Measurements from ENCODE around the gene UBASH3A.

UBASH3A gene

GRCh38 chr21:42432695-42433094 is 29.0 kb downstream of the UBASH3A start:
- no peak for DNase-seq

GRCh38 chr21:42433946-42434551 is 30.3 kb downstream of the UBASH3A start:
- DNase-seq: no peak

GRCh38 chr21:42434884-42435283 is 31.2 kb downstream of the UBASH3A start:
- no peak for DNase-seq

DNA sequence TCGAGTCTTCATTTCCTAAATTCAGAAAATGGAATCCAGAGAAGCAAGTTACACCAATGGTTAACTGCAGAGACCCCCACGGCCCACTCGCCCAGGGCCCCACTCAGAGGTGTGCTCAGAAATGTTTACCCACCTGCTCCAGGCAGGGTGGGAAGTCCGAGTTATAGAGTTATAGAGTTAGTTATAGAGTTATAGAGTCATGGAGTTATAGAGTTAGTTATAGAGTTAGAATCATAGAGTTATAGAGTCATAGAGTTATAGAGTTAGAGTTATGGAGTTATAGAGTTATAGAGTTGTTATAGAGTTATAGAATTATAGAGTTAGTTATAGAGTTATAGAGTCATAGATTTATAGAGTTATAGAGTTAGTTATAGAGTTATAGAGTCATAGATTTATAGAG is 31.7 kb downstream of the UBASH3A start:
- DNase-seq: no peak

DNA sequence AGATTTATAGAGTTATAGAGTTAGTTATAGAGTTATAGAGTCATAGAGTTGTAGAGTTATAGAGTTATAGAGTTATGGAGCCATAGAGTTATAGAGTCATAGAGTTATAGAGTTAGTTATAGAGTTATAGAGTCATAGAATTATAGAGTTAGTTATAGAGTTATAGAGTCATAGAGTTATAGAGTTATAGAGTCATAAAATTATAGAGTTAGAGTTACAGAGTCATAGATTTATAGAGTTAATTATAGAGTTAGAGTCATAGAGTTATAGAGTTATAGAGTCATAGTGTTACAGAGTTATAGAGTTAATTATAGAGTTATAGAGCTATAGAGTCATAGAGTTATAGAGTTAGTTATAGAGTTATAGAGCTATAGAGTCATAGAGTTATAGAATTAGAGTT is 32.1 kb downstream of the UBASH3A start:
- DNase-seq: no peak

GRCh38 chr21:42436914-42437313 is 33.2 kb downstream of the UBASH3A start:
- no peak for DNase-seq

DNA sequence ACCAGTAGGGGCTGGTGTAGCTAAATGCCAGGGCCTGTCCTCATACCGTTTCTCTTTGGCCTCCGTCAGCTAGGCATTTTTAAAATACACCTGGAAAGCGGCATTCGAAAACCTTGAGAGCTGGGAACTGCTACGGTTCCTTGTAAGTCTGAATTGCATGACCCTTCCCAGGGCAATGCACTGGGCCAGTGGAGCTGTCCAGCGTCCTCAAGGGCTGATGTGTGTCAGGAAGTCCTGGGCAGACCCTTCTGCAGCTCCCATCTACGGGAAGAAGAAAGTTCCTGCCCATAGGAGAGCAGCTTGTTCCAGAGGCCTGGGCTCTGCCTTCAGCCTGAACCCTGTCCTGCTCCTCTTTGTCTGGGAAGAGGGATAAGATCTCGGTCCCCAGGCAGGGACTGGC is 34.1 kb downstream of the UBASH3A start:
- no peak for DNase-seq

DNA sequence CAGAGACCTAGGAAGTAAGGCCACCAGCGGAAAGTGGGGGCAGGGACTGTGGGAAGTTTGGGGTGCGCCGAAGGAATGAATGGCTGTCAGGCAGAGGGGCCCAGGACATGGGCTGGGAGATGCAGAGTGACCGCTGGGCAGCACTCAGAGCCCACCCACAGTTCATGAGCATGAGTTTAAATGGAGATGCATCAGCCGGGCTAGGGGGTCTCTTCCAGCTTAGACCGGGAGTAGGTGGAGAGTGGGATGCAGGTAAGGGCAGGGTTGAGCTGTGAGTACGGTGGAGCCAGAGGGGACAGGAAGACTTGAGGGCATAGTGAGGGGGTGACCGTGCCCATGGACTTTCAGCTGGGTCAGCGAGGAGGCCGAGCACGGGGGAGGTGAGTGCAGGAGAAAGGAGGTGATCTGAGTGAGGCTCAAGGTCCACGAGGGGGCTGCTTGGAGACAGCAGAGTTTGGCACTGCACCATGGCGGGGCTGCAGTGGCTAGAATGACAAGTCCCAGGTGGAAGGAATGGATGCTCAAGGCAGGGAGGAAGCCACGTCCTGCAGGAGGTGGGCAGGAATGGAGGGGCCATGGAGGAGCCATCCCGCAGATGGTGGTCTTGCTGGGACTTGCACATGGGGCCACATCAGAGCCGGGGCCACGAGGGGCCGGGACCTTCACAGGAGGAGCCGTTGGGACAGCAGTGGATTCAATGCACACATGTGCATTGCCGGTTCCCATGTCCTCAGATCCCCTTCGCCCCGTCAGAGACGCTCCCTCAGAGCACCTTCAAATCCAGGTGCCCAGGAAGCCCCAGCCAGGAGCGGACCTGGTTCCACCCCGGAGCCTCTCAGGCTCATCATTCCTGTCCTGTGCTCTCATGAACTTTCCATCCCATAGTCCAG is 34.9 kb downstream of the UBASH3A start:
- no peak for DNase-seq

DNA sequence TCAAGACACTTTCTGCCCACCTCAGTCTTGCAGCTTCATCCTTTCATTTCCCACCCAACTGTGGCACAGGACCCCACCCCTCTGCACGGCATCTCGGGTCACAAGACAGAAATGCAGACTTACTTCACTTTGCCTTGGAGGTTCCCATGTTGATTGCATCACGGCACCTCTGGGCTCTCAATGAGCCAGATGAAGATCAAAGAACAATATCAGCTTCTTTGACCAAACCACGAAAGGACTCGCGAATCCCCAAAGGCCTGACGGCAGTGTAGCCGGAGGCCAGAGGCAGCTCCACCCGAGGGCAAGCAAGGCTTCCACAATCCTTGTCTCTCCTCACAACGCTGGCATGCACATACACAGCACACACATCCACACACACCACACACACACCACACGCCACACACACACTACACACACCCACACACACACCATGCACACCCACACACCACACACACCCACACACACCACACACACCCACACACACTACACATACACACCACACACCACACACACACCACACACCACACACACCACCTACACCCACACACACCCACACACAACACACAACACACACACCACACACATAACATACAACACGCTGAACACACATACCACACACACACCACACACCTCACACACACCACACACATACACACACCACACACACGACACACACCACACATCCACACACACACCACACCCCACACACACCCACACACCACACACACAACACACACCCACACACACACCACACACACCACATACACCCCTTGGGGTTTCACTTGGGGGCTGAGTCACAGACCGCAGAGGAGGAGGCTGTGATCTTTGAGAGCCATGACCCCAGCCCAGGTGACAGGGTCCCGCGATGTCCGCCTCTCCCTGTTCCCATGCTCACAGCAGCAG is 35.8 kb downstream of the UBASH3A start:
- DNase-seq: no peak

GRCh38 chr21:42440187-42440792 is 36.6 kb downstream of the UBASH3A start:
- no peak for DNase-seq

- DNase-seq: no peak
Measured at GRCh38 chr21:42441963-42442362, 38.3 kb downstream of the UBASH3A start.

DNA sequence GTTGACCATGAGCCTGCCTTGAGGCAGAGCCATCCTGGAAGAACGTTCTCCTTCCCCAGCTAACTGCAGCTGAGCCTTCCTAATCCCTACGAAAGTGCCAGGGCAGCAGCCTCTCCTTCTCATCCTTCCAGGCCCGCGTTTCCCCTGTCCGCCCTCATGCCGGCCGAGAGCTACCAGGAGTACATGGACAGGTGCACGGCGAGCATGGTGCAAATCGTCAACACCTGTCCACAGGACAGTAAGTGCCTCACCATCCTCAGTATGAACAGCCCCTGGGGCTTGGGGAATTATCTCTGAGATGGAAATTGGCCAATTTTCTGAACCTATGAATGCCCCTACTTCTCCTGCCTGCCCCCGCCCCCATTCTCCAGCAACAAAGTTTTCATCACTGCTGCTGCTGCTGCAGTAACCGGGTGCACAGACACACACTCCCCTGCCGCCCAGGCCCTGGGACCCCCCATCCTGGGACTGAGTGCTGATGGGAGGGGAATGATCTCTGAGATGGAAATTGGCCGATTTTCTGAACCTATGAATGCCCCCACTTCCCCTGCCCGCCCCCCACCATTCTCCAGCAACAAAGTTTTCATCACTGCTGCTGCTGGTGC is 39.6 kb downstream of the UBASH3A start:
- no peak for DNase-seq

DNA sequence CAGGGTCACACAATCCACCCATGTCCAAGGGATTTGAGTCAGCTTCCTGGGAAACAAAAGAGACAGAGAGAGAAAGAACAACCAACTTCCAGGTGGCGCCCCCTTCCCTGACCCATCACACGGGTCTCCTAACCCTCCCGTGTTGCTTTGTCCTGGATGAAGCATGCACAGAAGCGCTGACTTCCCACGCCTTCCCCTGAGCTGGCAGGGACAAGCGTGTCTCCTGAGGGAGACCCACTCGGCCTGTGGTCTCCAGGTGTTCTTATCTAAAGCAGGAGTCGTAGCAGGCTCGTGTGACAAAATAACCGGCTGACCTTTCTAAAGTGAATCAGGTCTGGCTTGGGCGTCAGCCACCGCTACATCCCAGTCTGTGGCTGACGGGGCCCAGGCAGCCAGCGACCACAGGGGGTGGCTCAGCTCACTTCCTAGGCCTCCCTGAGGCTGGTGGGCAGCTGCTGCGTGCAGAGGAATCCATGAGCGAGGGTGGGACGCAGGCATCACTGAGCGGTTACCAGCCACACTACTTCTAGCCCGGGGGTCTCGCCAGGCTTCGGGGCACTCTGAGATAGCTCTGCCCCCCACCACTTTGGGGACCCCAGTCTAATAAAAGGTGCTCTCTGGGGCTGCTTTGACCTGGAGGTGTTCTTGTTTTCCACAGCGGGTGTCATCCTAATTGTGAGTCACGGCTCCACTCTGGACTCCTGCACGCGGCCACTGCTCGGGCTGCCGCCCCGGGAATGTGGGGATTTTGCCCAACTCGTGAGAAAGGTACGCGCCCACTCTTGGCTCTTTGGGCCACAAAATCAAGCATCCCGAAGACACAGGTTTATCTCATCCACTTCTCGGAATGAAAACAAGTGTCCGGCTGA is 40.4 kb downstream of the UBASH3A start:
- no peak for DNase-seq

DNA sequence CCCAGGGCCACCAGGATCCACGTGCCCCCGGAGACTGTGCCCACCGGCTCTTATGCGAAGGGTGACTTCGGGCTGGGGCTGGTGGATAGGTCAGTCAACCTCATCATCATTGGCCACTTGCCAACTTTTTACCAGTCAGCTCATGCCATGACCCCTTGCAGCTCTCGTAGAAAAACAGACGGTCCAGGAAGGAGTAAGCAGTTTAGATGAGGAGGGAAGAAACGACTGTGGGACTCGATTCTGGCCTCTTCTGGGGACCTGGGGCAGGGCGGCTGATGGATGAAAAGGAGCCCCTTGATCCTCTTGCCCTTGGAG is 41.0 kb downstream of the UBASH3A start:
- no peak for DNase-seq

GRCh38 chr21:42445311-42445710 is 41.6 kb downstream of the UBASH3A start:
- DNase-seq: no peak

DNA sequence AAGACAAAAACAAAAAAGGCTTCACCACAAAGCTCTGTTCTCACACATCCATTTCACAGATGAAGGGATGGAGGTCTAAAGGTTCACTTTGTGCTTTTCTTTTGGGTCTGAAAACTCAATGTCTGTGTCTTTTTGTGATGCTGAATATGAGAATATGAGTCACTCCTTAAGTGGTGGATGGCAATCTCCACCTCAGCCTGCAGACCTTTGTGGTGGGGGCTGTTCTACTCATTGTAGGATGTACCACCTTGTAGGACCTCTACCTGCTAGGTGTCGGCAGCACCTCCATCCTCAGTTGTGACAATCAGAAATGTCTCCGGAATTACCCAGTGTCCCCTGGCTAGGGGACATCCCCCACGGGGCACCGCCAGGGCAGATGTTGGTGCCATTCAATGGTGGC is 42.8 kb downstream of the UBASH3A start:
- DNase-seq: no peak

DNA sequence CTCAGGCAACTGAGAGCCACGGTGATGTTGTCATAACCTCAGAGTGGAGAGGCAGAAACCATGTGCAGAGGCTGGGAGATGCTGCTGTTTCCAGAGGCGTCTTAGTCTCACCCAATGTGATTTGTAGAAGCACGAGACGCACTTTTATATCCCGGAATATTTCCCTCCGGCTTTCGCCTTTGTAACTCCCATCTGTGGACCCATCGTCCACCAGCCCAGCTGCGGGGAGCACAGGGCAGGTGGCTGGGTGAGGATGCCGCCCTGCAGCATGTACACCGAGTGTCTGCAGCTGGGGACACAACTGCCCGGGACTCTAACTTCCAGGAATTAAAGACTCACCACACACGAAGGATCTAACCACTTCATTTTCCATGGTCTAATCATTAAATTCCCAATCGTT is 43.5 kb downstream of the UBASH3A start:
- DNase-seq: no peak

DNA sequence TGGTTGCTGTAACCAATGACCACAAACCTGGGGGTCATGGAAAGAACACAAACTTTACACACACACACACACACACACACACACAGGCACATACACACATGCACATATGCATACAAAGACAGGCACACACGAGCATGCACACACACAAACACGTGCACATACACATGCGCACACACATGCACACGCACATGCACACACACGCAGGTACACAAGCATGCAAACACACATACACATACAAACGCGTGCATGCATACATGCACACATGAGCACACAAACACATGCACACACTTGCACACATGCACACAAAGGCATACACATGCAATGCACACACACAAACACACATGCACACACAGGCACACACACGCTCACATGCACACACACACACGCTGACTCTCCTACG is 44.0 kb downstream of the UBASH3A start:
- no peak for DNase-seq

- no peak for DNase-seq
Measured at GRCh38 chr21:42448686-42449085, 45.0 kb downstream of the UBASH3A start.

DNA sequence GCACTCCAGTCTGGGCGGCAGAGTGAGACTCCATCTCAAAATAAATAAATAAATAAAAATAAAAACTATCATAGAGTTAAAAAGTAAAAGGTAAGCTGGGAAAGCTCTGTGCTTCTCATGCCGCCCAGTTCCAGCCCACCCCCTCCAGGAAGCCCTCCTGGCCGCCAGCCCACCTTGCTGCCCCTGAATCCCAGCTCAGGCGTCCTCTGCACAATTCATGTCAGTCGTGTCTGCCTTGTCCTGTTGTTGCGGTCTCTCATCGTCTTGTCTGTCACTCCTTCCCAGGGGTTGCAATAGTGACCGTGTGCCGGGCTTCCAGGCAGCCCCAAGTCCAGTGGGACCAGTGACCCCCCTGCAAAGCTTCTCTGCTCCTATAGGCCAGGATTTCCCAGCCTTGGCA is 48.2 kb downstream of the UBASH3A start:
- no peak for DNase-seq

DNA sequence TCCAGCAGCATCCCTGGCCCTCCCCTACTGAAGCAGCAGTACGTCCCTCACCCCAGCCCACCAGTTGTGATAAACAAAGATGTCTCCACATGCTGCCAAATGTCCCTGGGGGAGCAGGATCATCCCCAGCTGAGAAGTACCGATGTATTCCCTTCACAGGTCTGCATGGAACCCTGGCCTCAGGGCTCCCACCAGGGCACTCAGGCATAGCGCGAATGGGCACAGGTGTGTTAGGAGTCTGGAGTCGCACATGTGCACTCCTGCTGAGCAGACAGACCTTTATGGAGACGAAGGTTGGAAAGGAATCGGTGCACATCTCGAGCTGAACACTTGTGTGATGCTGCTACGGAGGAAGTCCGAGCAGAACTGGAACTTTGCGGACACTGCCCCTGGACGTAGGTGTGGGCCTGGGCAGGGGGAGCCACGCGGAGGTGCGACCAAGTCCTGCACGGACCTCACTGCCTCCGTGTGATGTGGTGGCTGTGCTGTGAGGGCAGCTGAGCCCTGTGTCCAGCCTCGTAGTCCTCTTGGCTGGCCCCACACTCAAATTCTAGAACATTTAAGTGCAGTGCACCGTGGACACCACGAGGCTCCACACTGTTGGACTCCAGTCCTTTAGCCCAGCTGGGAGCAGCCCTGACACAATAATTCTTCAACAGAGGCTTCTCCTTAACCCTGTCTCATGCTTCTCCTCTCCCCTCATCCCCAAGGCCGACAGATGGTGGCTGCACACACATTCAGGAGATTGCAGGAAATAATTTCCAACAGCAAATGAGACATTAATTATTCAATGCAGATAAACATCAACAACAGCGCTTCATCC is 48.9 kb downstream of the UBASH3A start:
- DNase-seq: no peak

All from NCI-H1417 treated with DMSO at 0.1 percent for 48 hours (cell line).